Fibroblast of the aortic adventitia (primary cell): Measurements from ENCODE around the gene FPGS. TPM values are rescaled to one million over a fixed set of nuclear protein-coding genes. Genes with fewer than 3 reads are reported as not detected.
"Not testable (repeated sequence)": the region's sequence is repeated elsewhere in the genome, so short reads cannot be mapped to it uniquely, and the experiment has no call there.

Experiments
- DNase-seq: peaks from one replicate; pipeline ENCODE4 v3.0.0-alpha.2; 2010; ENCODE audit warnings: low read depth
- H3K4me3 ChIP-seq: 2 replicates; pipeline ENCODE4 v1.5.1; 2011; ENCODE audit warnings: low read depth, mild to moderate bottlenecking, control low read depth, low read length, moderate library complexity
- total RNA-seq: library from RNA; depleted of rRNA; stranded (reverse); fragments of >200 nt; gene quantifications from 2 replicates; pipeline ENCODE4 v1.2.3, GENCODE V29; 2012; ENCODE audit warnings: low replicate concordance
- TF ChIP-seq, protein P1 (sequence below): IDR thresholded peaks from 2 replicates; pipeline ENCODE4 v1.5.1; 2011; ENCODE audit warnings: mild to moderate bottlenecking, low read length, control low read depth, inconsistent platforms; ENCODE audit not compliant: insufficient read depth

FPGS gene
- total RNA-seq, 1 donor = 61.5 TPM

GRCh38 chr9:127841087-127841835 is 38.6 kb downstream of the FPGS start:
- no peak overlapping the region for H3K4me3 ChIP-seq
- TF ChIP-seq, protein P1, sequence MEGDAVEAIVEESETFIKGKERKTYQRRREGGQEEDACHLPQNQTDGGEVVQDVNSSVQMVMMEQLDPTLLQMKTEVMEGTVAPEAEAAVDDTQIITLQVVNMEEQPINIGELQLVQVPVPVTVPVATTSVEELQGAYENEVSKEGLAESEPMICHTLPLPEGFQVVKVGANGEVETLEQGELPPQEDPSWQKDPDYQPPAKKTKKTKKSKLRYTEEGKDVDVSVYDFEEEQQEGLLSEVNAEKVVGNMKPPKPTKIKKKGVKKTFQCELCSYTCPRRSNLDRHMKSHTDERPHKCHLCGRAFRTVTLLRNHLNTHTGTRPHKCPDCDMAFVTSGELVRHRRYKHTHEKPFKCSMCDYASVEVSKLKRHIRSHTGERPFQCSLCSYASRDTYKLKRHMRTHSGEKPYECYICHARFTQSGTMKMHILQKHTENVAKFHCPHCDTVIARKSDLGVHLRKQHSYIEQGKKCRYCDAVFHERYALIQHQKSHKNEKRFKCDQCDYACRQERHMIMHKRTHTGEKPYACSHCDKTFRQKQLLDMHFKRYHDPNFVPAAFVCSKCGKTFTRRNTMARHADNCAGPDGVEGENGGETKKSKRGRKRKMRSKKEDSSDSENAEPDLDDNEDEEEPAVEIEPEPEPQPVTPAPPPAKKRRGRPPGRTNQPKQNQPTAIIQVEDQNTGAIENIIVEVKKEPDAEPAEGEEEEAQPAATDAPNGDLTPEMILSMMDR = no peak
- DNase-seq = no peak

DNA sequence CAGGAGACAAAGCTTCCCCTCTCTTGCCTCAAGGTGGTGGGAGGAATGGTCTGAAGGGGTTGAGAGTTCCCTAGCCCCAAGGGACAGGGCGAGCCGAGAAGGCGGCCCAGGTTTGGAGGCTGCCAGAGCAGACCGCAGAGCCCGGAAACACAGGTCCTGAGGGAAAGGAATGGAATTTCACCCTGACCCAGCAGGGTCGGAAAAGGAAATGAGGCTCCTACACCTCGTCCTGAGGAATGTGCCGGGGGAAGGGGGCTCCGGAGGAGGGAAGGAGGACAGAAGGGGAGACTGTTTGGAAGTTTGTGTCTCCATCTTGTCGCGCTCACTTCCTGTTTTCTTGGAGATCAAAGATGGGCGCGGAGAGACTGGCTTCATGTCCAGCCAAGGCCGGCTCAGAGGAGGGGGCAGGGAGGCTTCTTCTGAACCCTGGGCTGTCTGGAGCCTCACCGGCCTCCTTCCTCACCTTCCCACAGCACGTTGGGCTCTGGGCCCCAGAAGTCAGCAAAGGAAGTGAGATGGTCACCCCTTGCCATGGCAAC is 42.2 kb downstream of the FPGS start:
- DNase-seq = peak; percentile 83
- no peak overlapping the region for H3K4me3 ChIP-seq
- TF ChIP-seq, protein P1 = no peak

DNA sequence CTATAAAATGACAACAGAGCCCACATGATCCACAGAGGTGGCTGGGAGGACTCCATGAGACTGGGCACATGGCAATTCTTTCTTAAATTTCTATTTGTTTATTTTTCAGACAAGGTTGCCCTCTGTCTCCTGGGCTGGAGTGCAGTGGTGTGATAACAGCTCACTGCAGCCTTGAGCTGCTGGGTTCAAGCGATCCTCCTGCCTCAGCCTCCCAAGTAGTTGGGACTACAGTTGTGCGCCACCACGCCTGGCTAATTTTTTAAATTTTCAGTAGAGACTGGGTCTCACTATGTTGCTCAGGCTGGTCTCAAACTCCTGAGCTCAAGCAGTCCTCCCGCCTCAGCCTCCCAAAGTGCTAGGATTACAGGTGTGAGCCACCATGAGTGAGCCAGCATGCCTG is 42.9 kb downstream of the FPGS start:
- DNase-seq = not testable (repeated sequence)

GRCh38 chr9:127846443-127847177 is 43.9 kb downstream of the FPGS start:
- peak; percentile 77 for DNase-seq
- no peak overlapping the region for H3K4me3 ChIP-seq
- TF ChIP-seq, protein P1 = no peak

More for the DNA sequence above, 42.9 kb downstream of the FPGS start:
- not testable (repeated sequence) for H3K4me3 ChIP-seq

DNA sequence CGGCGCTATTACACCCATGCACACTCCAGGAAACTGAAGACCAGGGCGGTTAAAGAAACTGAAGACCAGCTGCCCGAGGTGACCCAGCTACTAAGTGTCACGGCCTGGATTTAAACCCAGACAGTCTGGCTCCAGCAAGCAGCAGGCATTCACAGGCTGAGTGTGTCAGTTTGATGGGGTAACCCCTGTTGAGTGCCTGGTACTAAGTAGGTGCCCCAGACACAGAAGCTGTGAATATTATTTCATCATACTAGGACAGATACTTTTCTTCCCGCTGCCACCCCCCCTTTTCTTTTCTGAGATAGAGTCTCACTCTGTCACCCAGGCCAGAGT is 44.5 kb downstream of the FPGS start:
- no peak for DNase-seq
- TF ChIP-seq, protein P1 = no peak
- no peak overlapping the region for H3K4me3 ChIP-seq

DNA sequence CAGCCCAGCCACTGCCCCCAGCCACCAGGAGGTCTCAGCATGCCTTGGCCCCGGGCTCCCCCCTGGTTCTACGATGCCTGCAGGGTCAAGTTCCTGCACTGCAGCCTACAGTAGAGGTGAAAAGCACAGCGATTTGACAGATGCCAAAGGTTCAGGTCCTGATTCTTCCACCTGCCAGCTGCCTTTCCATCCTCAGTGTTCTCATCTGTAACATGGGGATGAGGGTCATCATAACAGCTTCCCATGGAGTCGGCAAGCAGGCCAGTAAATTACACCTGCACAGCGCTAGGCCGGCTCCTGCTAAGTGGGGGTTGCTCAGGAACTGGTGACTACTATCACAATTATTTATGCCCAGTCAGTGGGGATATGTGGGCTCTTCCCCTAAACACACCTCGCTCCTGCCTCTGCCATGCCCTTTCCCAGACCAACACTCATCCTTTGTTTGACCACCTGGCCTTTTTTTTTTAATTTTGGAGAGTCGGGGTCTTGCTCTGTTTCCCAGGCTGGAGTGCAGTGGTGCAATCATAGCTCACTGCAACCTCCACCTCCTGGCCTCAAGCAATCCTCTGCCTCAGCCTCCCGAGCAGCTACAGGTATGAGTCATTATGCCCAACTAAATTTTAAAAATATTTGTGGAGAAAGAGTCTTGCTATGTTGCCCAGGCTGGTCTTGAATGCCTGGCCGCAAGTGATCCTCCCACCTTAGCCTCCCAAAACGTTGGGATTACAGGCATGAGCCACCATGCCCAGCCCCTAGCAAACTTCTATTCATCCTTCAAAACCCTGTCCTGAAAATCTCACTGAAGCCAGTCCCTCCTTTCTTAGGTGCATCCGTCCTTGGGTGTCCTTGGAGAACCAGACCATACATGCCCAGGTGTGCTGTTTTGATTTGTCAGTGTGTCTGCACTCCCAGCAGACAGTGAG is 45.4 kb downstream of the FPGS start:
- H3K4me3 ChIP-seq = no peak overlapping the region
- TF ChIP-seq, protein P1 = no peak
- no peak for DNase-seq
